Ureter (tissue), 1 donor: ENCODE measurements around the gene UFM1. TPM values are rescaled to one million over a fixed set of nuclear protein-coding genes. Genes with fewer than 3 reads are reported as not detected.
"Not testable (repeated sequence)": the region's sequence is repeated elsewhere in the genome, so short reads cannot be mapped to it uniquely, and the experiment has no call there.

Experiments
- DNase-seq: peaks from one replicate; pipeline ENCODE4 v3.0.0-alpha.2; 2020; ENCODE audit warnings: low spot score
- total RNA-seq: library from RNA; stranded (reverse); gene quantifications from one replicate; pipeline ENCODE4 v1.2.4, GENCODE V29; 2023
- donor health status: DM: yes; HTN: yes; CAD: no.

UFM1 gene
- total RNA-seq, 1 donor from 2014 or later, result 56.9 TPM

DNA sequence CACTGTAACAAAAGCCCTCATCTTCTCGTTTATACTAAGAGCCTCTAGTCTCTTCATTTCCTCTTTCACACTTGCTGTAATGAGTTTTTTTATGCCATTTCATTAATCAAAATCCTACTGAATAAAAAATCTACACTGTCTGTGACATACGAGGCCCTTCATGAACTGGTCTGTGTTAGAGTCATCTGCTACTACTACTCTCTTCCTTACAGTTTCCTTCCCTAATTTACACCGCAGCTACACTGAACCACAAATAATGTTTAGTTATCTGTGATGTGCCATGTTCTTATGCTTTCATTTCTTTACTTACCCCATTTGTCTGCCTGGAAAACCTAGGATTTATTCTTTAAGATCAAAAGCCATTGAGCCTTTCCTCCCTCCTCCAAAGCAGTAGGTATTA, 16.0 kb downstream of the UFM1 start:
- no peak for DNase-seq

GRCh38 chr13:38366954-38367645, 17.4 kb downstream of the UFM1 start:
- DNase-seq, result no peak

DNA sequence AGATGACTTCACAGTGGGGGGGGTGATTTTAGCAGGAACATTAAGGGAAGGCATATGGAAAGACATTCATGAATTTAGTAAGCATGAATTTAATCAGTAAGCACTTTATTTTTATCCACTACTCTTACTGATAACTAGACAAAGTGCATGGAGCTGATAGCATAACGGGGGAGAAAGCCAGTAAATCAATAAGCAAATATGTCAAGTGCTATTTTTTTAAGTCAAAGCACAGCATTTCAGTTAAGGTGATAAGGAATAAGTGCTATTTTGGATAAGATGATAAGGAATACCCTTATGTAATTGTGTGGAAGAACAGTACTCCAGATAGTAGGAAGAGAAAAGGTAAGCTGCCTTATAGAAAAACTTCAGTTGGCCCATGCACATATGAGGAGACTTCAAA, 19.4 kb downstream of the UFM1 start:
- no peak for DNase-seq

- not testable (repeated sequence) for DNase-seq
Observed at GRCh38 chr13:38370096-38370495, 20.4 kb downstream of the UFM1 start.

GRCh38 chr13:38372820-38373383, 23.3 kb downstream of the UFM1 start:
- no peak for DNase-seq

DNA sequence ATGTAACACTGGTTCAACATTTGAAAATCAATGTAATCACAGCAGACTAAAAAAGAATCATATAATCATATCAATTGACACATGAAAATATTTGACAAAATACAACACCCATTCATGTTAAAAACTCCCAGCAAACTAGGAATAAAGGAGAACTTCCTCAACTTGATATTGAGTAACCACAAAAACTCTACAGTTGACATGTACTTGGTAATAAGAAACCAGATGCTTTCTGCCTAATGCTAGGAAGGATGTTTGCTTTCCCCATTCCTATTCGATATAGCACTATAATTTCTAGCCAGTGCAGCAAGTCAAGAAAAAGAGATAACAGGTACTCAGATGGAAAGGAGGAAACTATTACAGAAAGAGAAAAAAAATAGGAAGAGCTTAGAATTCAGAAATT, 26.9 kb downstream of the UFM1 start:
- no peak for DNase-seq

DNA sequence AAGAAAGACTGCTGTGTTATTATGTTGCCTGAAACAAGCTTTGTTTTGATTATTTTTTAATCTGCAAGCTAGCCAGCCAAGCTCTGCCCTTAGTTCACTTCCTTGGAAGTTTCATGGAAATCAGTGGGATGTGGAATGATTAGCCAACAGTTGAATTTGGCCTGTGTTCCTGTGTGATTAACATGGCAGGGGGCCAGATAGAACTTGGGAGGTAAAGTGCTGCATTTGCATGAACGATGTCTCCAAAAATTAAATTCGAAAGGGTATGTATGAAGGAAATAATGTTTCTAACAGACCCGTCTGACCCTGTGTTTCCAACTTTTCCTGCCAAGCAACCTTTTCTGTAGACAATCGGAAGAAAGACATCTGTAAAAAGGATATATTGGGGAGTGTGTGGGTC, 32.2 kb downstream of the UFM1 start:
- no peak for DNase-seq

DNA sequence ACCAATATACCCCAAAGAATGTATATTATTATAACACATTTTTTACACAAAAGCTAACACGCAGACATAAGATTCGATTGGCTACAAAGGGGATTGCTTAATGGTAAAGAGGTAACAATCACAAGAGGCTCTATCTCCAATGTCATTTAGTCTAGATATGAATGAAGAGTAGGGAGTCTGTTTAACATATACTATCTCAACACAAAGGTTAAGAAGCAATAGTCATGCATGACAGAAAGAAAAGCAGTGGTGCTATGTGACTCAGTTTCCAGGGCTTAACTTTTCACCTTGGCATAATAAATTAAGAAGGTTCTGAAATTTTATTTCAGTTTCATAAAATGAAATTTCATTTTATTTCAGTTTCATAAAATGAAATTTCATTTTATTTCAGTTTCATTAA, 33.3 kb downstream of the UFM1 start:
- DNase-seq, result no peak

DNA sequence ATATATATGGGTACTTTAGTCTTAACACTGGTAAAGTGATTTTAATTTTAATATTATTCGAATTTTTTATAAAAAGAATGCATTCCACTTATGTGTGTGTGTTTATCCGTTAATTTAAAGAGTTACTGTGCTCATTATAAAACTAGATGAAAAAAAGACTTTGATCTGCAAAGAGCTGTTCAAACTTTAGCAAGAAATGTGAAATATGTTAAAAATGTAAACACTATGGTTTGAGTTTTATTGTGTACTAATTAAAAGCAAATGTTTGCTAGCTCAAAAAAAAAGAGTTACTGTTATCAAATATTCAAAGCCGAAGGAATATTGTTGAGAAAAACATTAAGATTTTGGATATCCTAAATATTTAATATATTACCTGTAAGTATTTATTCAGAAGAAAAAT, 34.5 kb downstream of the UFM1 start:
- DNase-seq, result no peak

GRCh38 chr13:38385153-38385891, 35.7 kb downstream of the UFM1 start:
- no peak for DNase-seq

- DNase-seq, result no peak
Observed at GRCh38 chr13:38386421-38386820, 36.8 kb downstream of the UFM1 start.

GRCh38 chr13:38391341-38391740, 41.7 kb downstream of the UFM1 start:
- DNase-seq, result no peak

GRCh38 chr13:38394777-38395496, 45.3 kb downstream of the UFM1 start:
- no peak for DNase-seq

DNA sequence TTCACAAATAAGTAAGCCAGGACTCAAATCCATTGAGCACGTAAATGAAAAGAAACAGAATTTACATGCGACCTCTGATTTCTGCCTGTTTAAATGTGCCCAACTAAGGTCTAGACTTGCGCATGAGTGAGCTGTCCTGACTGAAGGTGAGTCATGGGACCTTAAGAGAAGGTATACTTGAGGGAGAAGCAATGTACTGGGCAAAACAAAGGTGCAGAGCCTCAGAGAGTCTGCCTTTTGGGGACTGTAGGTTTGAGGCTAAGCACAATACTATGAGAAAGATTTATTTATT, 45.8 kb downstream of the UFM1 start:
- no peak for DNase-seq

DNA sequence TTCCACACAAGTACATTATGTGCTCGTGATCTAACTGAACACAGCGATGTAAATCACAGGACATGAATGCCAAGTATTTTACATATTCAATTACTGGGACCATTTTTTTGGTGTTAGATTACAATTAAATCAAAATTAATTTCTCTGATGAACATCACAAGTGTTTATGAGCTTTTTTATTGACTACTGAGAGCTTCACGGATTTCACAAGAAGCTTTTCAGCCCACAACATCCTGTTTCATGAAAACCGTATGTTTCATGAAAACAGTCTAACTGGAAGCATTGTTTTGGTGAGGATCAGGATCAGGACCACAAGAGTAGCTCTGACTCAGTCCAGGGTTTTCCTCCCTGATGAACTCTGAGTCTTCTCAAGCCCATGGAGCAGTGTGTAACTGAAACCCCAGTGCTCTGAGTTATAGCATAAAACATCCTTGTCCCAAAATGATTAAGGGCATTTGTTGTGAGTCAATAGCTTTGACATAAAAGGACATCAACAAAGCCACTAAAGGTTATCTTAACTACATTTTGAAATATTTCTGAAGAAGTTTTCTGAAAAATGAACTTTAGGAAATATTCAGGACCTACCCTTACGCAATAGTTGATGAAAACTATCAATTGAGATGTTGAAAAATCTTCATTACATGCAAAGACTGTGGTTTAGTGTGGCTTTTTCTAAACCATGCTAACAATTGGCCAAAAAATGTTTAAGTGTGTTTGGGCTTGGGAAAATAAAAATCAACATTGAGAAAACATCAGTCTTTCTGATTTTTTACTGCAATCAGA, 49.3 kb downstream of the UFM1 start:
- no peak for DNase-seq

DNA sequence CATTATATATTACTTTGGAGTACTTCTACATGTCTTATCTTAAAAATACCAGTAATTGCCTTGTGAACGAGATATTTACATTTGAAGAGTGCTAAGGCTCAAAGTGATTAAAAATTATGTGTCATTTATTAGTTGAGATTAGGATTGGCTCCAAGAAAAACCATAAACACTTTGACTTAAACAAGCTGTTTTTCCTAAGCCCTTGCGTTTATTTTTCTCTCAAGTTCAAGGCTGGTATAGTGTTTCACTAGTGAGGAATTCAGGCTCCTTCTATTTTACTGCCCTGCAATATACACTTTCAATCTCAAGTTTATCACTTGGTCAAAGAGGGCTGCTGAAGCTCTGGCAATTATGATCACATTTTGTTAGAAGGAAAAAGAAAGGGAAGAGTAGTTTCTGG, 49.9 kb downstream of the UFM1 start:
- DNase-seq, result no peak

DNA sequence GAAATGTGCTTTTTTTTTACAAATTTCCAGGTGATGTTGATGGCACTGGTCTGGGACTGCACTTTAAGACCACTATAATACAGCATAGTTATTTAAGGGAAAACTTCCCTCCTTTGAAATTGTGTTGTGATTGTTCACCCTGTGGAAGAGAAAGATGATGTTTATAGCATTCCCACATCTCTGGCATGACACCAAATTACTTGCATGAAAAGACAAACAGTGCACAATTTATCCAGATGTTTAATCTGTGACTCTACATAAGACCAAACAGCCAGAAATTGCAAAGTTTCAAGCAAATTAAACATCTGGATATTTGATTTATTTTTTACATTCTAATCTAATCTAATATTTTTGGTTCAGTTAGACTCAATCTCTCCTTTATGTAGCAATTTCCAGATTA, 51.6 kb downstream of the UFM1 start:
- no peak for DNase-seq

DNA sequence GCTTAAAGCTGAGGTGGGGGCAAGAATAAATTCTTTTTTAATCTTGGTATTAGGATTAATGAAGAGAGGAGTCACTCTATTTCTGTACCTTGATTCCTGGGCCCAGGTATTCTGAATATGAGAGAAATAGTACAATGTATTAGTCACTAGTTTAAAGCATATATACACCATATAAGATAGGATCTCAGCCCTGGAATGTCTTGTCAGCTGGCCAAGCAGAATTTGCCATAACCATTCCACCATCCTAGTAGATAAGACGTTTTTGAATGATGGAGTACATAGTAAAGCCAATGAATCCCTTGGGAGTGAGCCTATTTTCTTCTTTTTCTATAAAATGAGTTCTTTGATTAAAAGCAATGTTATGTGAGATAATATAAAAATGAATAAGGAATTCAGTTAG, 55.6 kb downstream of the UFM1 start:
- no peak for DNase-seq

DNA sequence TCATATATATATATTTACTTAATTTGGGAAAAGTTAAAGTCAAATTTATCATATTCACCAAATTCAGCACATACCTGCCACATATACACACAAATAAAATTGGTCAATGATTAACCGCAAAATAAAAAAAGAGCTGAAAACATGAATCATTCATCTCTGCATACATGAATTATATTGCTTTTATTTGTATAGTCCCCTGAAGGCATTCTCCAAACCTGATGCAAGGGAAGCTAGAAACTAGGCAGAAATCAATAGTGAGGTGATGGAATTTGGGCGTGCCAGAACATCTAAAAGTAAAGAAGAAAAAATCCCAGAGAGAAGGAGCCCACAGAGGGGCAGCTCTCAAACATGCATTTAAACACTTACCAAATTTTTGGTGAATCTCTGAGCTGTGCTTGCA, 60.1 kb downstream of the UFM1 start:
- no peak for DNase-seq

- no peak for DNase-seq
Observed at GRCh38 chr13:38412266-38412665, 62.6 kb downstream of the UFM1 start.
